ENCODE measurements around the gene TUT4.

DNA sequence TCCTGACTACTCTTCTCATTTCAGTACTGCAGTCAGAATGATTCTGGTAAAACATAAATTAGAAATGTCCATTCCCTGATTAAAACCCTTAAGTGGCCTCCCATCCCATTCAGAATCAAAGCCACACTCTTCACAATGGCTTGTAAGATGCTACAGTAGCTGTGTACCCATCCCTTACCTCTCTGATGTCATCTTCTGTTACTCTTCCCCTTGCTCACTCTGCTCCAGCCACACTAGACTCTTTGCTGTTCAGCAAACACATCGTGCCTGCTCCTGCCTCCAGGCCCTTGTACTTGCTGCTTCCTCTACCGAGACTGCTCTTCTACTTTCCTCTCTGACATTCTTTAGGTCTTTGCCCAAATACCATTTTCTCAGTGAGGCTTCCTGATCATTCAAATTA lies 45.0 kb upstream of the TUT4 start:
- TF ChIP-seq CTCF (IDR thresholded peaks at IDR 0.05) (no peak), POLR2A (IDR thresholded peaks at IDR 0.05) (no peak)
